LoVo (cell line): ENCODE measurements around the gene LPP.
"Not testable (repeated sequence)": the region's sequence is repeated elsewhere in the genome, so short reads cannot be mapped to it uniquely, and the experiment has no call there.

Experiments used
- DNase-seq: peaks from one replicate; pipeline ENCODE4 v3.0.0-alpha.2; 2016; ENCODE audit warnings: low spot score

LPP gene

GRCh38 chr3:188437926-188438325 lies 284.0 kb downstream of the LPP start:
- no peak for DNase-seq

- DNase-seq, result no peak
Observed at GRCh38 chr3:188439080-188439479, 285.1 kb downstream of the LPP start.

GRCh38 chr3:188440340-188440972 lies 286.5 kb downstream of the LPP start:
- DNase-seq, result no peak

- DNase-seq, result no peak
Observed at GRCh38 chr3:188442430-188442829, 288.5 kb downstream of the LPP start.

- not testable (repeated sequence) for DNase-seq
Observed at GRCh38 chr3:188445175-188445574, 291.2 kb downstream of the LPP start.

- no peak for DNase-seq
Observed at GRCh38 chr3:188446014-188446413, 292.1 kb downstream of the LPP start.

GRCh38 chr3:188446766-188447165 lies 292.8 kb downstream of the LPP start:
- no peak for DNase-seq

- DNase-seq, result no peak
Observed at GRCh38 chr3:188448813-188449212, 294.9 kb downstream of the LPP start.

- no peak for DNase-seq
Observed at GRCh38 chr3:188449421-188449820, 295.5 kb downstream of the LPP start.

- no peak for DNase-seq
Observed at GRCh38 chr3:188452158-188452772, 298.3 kb downstream of the LPP start.

- DNase-seq, result no peak
Observed at GRCh38 chr3:188453431-188454384, 299.8 kb downstream of the LPP start.

GRCh38 chr3:188455748-188456147 lies 301.8 kb downstream of the LPP start:
- no peak for DNase-seq

GRCh38 chr3:188458756-188459155 lies 304.8 kb downstream of the LPP start:
- no peak for DNase-seq

GRCh38 chr3:188465311-188465710 lies 311.4 kb downstream of the LPP start:
- no peak for DNase-seq

- DNase-seq, result no peak
Observed at GRCh38 chr3:188468196-188468595, 314.2 kb downstream of the LPP start.

- no peak for DNase-seq
Observed at GRCh38 chr3:188468662-188469061, 314.7 kb downstream of the LPP start.

- DNase-seq, result no peak
Observed at GRCh38 chr3:188469228-188469885, 315.4 kb downstream of the LPP start.

- DNase-seq, result no peak
Observed at GRCh38 chr3:188470508-188471130, 316.7 kb downstream of the LPP start.

GRCh38 chr3:188471723-188472122 lies 317.8 kb downstream of the LPP start:
- DNase-seq, result no peak

- no peak for DNase-seq
Observed at GRCh38 chr3:188472336-188472735, 318.4 kb downstream of the LPP start.

GRCh38 chr3:188473045-188473444 lies 319.1 kb downstream of the LPP start:
- DNase-seq, result no peak
